WTC11 (cell line): ENCODE measurements around the gene SYMPK. TPM values are rescaled to one million over a fixed set of nuclear protein-coding genes. Genes with fewer than 3 reads are reported as not detected.

Source experiments
- ATAC-seq: fragments of 200-7000 bp; cut with Tn5 transposase; 2 replicates; pipeline ENCODE4 v1.10.0; 2021; ENCODE audit warnings: mild to moderate bottlenecking, moderate library complexity
- CTCF ChIA-PET: fragments of 300-600 bp; sonication (Branson Sonifier 250); formaldehyde crosslinking; loops from one replicate; lab custom pipeline; 2021; ENCODE audit warnings: antibody characterized with exemption; lab: Charles Lee
- POLR2A ChIA-PET: fragments of 350-600 bp; sonication (Branson Sonifier 250); formaldehyde crosslinking; loops from one replicate; lab custom pipeline; 2021; ENCODE audit warnings: antibody characterized with exemption; lab: Charles Lee
- DNase-seq: peaks from one replicate; pipeline ENCODE4 v3.0.0; 2021; ENCODE audit warnings: low spot score
- H3K27ac Mint-ChIP-seq: 2 replicates; pipeline ENCODE4 v1.8.0; 2021; ENCODE audit warnings: mixed read lengths
- H3K27me3 Mint-ChIP-seq: 2 replicates; pipeline ENCODE4 v1.8.0; 2021; ENCODE audit warnings: low read depth, mild to moderate bottlenecking, moderate library complexity, mixed read lengths
- H3K36me3 Mint-ChIP-seq: 2 replicates; pipeline ENCODE4 v1.8.0; 2021; ENCODE audit warnings: mixed read lengths
- H3K4me1 Mint-ChIP-seq: 2 replicates; pipeline ENCODE4 v1.8.0; 2022; ENCODE audit warnings: mixed read lengths
- H3K4me3 Mint-ChIP-seq: 2 replicates; pipeline ENCODE4 v1.8.0; 2021; ENCODE audit warnings: mild to moderate bottlenecking, moderate library complexity, mixed read lengths
- H3K9me3 Mint-ChIP-seq: 2 replicates; pipeline ENCODE4 v1.8.0; 2021; ENCODE audit warnings: mixed read lengths
- AFF4 ChIP-seq: sonication (generic); formaldehyde crosslinking; IDR thresholded peaks from 2 replicates; pipeline ENCODE4 v1.8.1; 2023; ENCODE audit warnings: mild to moderate bottlenecking, missing genetic modification reagents, borderline replicate concordance
- EMX1 ChIP-seq: fragments of 250-450 bp; sonication (Bioruptor Pico); IDR thresholded peaks from 2 replicates; pipeline ENCODE4 v1.8.0; 2021; ENCODE audit warnings: mild to moderate bottlenecking
- FOXJ3 ChIP-seq: sonication (generic); formaldehyde crosslinking; IDR thresholded peaks from 2 replicates; pipeline ENCODE4 v1.9.0; 2021; ENCODE audit warnings: missing genetic modification reagents, mild to moderate bottlenecking, borderline replicate concordance
- FOXK1 ChIP-seq: sonication (generic); formaldehyde crosslinking; IDR thresholded peaks from 2 replicates; pipeline ENCODE4 v1.8.0; 2022; ENCODE audit warnings: mild to moderate bottlenecking, moderate library complexity, missing genetic modification reagents
- FOXP1 ChIP-seq: sonication (generic); formaldehyde crosslinking; IDR thresholded peaks from 2 replicates; pipeline ENCODE4 v1.8.0; 2022; ENCODE audit warnings: missing genetic modification reagents, mild to moderate bottlenecking, moderate library complexity, borderline replicate concordance
- GABPB1 ChIP-seq: sonication (generic); formaldehyde crosslinking; IDR thresholded peaks from 2 replicates; pipeline ENCODE4 v1.8.1; 2023; ENCODE audit warnings: mild to moderate bottlenecking, missing genetic modification reagents
- MXD4 ChIP-seq: fragments of 250-450 bp; sonication (Bioruptor Pico); IDR thresholded peaks from 2 replicates; pipeline ENCODE4 v1.8.0; 2021; ENCODE audit warnings: mild to moderate bottlenecking, moderate library complexity, borderline replicate concordance
- MYBL2 ChIP-seq: sonication (generic); formaldehyde crosslinking; IDR thresholded peaks from 2 replicates; pipeline ENCODE4 v1.8.1; 2023; ENCODE audit warnings: mild to moderate bottlenecking, moderate library complexity, missing genetic modification reagents
- NR3C1 ChIP-seq: sonication (generic); formaldehyde crosslinking; conservative IDR thresholded peaks from 2 replicates; pipeline ENCODE4 v1.8.1; 2023; ENCODE audit warnings: low read depth, mild to moderate bottlenecking, missing genetic modification reagents
- OVOL2 ChIP-seq: fragments of 250-450 bp; sonication (Bioruptor Pico); IDR thresholded peaks from 2 replicates; pipeline ENCODE4 v1.9.0; 2021; ENCODE audit warnings: mild to moderate bottlenecking, borderline replicate concordance
- PRRX2 ChIP-seq: fragments of 250-450 bp; sonication (Bioruptor Pico); IDR thresholded peaks from 2 replicates; pipeline ENCODE4 v1.8.0; 2021; ENCODE audit warnings: mild to moderate bottlenecking
- TEAD1 ChIP-seq: sonication (generic); formaldehyde crosslinking; IDR thresholded peaks from 2 replicates; pipeline ENCODE4 v1.8.0; 2022; ENCODE audit warnings: mild to moderate bottlenecking, missing genetic modification reagents
- TEAD4 ChIP-seq: sonication (generic); formaldehyde crosslinking; IDR thresholded peaks from 2 replicates; pipeline ENCODE4 v1.8.0; 2022; ENCODE audit warnings: mild to moderate bottlenecking, missing genetic modification reagents
- TP53 ChIP-seq: sonication (generic); formaldehyde crosslinking; IDR thresholded peaks from 2 replicates; pipeline ENCODE4 v1.8.1; 2023; ENCODE audit warnings: mild to moderate bottlenecking, missing genetic modification reagents
- USF1 ChIP-seq: sonication (generic); formaldehyde crosslinking; IDR thresholded peaks from 2 replicates; pipeline ENCODE4 v1.8.0; 2022; ENCODE audit warnings: mild to moderate bottlenecking, missing genetic modification reagents
- ZNF232 ChIP-seq: sonication (generic); formaldehyde crosslinking; IDR thresholded peaks from 2 replicates; pipeline ENCODE4 v1.8.0; 2022; ENCODE audit warnings: mild to moderate bottlenecking, missing genetic modification reagents
- ZNF317 ChIP-seq: sonication (generic); formaldehyde crosslinking; IDR thresholded peaks from 2 replicates; pipeline ENCODE4 v1.8.1; 2023; ENCODE audit warnings: low read depth, mild to moderate bottlenecking, moderate library complexity, missing genetic modification reagents, borderline replicate concordance
- ZNF671 ChIP-seq: fragments of 250-450 bp; sonication (Bioruptor Pico); IDR thresholded peaks from 2 replicates; pipeline ENCODE4 v1.8.0; 2021; ENCODE audit warnings: mild to moderate bottlenecking
- ZSCAN18 ChIP-seq: fragments of 250-450 bp; sonication (Bioruptor Pico); IDR thresholded peaks from 2 replicates; pipeline ENCODE4 v2.1.2; 2022; ENCODE audit warnings: mild to moderate bottlenecking, moderate library complexity
- total RNA-seq: library from RNA; stranded (reverse); gene quantifications from 3 replicates; pipeline ENCODE4 v1.2.3, GENCODE V29; 2021
- TF ChIP-seq, protein P1 (sequence below): sonication (generic); formaldehyde crosslinking; IDR thresholded peaks from 2 replicates; pipeline ENCODE4 v1.8.0; 2023; ENCODE audit warnings: mild to moderate bottlenecking, missing genetic modification reagents
- TF ChIP-seq, protein P2 (sequence below): sonication (generic); formaldehyde crosslinking; IDR thresholded peaks from 2 replicates; pipeline ENCODE4 v1.8.1; 2022; ENCODE audit warnings: mild to moderate bottlenecking, missing genetic modification reagents, moderate library complexity, borderline replicate concordance
- TF ChIP-seq, protein P3 (sequence below): sonication (generic); formaldehyde crosslinking; IDR thresholded peaks from 2 replicates; pipeline ENCODE4 v1.8.1; 2023; ENCODE audit warnings: mild to moderate bottlenecking, missing genetic modification reagents, moderate library complexity

SYMPK gene
- total RNA-seq, 1 experiment from 2014 or later: 106 TPM

DNA sequence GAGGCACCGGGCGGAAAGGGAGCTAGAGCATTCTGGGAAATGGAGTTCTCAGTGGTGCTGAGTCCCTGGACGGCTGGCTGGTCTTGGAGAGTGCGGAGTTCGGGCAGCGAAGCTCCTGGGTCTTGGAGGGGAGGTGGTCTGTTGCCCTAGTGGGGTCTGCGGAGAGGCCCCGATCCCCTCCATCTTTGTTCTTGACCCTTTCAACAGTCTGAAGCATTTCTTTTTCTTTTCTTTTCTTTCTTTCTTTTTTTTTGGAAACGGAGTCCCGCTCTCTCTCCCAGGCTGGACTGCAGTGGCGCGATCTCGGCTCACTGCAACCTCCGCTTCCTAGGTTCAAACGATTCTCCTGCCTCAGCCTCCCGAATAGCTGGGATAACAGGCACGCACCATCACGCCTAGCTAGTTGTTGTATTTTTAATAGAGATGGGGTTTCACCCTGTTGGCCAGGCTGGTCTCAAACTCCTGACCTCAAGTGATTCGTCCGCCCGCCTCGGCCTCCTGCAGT is 440 bp upstream of the SYMPK start:
- CTCF ChIA-PET: interaction anchor here (0.6 to 4.9 kb wide), 33 partner anchors 8 to 378 kb away, joined by 3 to 212 read pairs (median 5); partner anchors contain the start of genes CCDC61, DMPK, DMWD and IRF2BP1
- H3K4me1 Mint-ChIP-seq: peaks cover 43% of the 10 kb centered on the region
- H3K9me3 Mint-ChIP-seq: no peaks in the 10 kb centered on the region
- peak overlapping the region; percentile 89 for H3K4me3 Mint-ChIP-seq
- H3K27ac Mint-ChIP-seq: peak overlapping the region; percentile 84; the same call in 1 of the 2 replicates
- ATAC-seq (no peak), DNase-seq (no peak)
- POLR2A ChIA-PET: interaction anchor here (0.7 to 3.1 kb wide), 10 partner anchors 13 to 171 kb away, joined by 3 to 42 read pairs (median 6); partner anchors contain the start of genes DMWD, IRF2BP1, MYPOP and QPCTL
- peaks cover 9% of the 10 kb centered on the region; the same call in 1 of the 2 replicates for H3K36me3 Mint-ChIP-seq
- H3K27me3 Mint-ChIP-seq: no peaks in the 10 kb centered on the region
- no peak for TF ChIP-seq MYBL2 (CRISPR knock-in tag)
- TF ChIP-seq ZNF671 (CRISPR knock-in tag): no peak
- TF ChIP-seq, protein P1, sequence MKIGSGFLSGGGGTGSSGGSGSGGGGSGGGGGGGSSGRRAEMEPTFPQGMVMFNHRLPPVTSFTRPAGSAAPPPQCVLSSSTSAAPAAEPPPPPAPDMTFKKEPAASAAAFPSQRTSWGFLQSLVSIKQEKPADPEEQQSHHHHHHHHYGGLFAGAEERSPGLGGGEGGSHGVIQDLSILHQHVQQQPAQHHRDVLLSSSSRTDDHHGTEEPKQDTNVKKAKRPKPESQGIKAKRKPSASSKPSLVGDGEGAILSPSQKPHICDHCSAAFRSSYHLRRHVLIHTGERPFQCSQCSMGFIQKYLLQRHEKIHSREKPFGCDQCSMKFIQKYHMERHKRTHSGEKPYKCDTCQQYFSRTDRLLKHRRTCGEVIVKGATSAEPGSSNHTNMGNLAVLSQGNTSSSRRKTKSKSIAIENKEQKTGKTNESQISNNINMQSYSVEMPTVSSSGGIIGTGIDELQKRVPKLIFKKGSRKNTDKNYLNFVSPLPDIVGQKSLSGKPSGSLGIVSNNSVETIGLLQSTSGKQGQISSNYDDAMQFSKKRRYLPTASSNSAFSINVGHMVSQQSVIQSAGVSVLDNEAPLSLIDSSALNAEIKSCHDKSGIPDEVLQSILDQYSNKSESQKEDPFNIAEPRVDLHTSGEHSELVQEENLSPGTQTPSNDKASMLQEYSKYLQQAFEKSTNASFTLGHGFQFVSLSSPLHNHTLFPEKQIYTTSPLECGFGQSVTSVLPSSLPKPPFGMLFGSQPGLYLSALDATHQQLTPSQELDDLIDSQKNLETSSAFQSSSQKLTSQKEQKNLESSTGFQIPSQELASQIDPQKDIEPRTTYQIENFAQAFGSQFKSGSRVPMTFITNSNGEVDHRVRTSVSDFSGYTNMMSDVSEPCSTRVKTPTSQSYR: no peak
- TF ChIP-seq NR3C1 (CRISPR knock-in tag): no peak
- no peak for TF ChIP-seq FOXP1
- TF ChIP-seq PRRX2: no peak
- no peak for TF ChIP-seq TP53 (CRISPR knock-in tag)
- TF ChIP-seq USF1: no peak
- TF ChIP-seq TEAD4 (CRISPR knock-in tag): no peak
- TF ChIP-seq AFF4 (CRISPR knock-in tag): no peak
- TF ChIP-seq MXD4 (CRISPR knock-in tag): no peak
- 0 out of 2 replicates have a peak, but pooled peaks have one; percentile 21 for TF ChIP-seq ZNF232 (CRISPR knock-in tag)
- TF ChIP-seq, protein P2, sequence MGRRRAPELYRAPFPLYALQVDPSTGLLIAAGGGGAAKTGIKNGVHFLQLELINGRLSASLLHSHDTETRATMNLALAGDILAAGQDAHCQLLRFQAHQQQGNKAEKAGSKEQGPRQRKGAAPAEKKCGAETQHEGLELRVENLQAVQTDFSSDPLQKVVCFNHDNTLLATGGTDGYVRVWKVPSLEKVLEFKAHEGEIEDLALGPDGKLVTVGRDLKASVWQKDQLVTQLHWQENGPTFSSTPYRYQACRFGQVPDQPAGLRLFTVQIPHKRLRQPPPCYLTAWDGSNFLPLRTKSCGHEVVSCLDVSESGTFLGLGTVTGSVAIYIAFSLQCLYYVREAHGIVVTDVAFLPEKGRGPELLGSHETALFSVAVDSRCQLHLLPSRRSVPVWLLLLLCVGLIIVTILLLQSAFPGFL (CRISPR knock-in tag): no peak
- TF ChIP-seq TEAD1: no peak
- TF ChIP-seq FOXK1 (CRISPR knock-in tag): 0 out of 2 replicates have a peak, but pooled peaks have one; percentile 2
- TF ChIP-seq ZNF317 (CRISPR knock-in tag): no peak
- TF ChIP-seq FOXJ3 (CRISPR knock-in tag): no peak

DNA sequence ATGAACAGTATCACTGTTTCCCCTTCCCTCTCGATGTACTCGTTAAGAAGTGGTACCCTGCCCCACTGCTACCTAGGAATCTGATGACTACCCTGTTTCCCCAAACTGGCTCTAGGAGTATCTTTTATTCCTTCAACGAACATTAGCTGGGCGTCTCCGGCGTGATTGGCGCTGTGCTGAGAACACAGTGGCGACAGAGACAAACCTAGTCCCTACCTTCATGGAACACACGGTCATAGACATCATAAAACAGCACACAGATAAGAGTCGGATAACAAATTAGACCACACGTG is 730 bp downstream of the SYMPK start:
- ATAC-seq (no peak), DNase-seq (no peak)
- H3K4me1 Mint-ChIP-seq: peaks cover 35% of the 10 kb centered on the region
- H3K9me3 Mint-ChIP-seq: no peaks in the 10 kb centered on the region
- ChIA-PET CTCF (interaction anchor here (1.4 to 4.9 kb wide), 4 partner anchors 45 to 215 kb away, joined by 5 to 86 read pairs (median 20); partner anchors contain the start of genes QPCTL and SNRPD2), POLR2A (interaction anchor here (3.1 kb wide), 2 partner anchors 24 to 46 kb away, joined by 16 to 31 read pairs; partner anchors contain the start of genes IRF2BP1 and RSPH6A)
- H3K27me3 Mint-ChIP-seq: no peaks in the 10 kb centered on the region
- H3K36me3 Mint-ChIP-seq: peaks cover 14% of the 10 kb centered on the region
- H3K4me3 Mint-ChIP-seq: peak overlapping the region; percentile 89
- peak overlapping the region; percentile 99 for H3K27ac Mint-ChIP-seq
- TF ChIP-seq USF1 (peak; percentile 68; the same call in 1 of the 2 replicates), ZSCAN18 (CRISPR knock-in tag) (no peak), GABPB1 (CRISPR knock-in tag) (no peak), EMX1 (CRISPR knock-in tag) (no peak), FOXK1 (CRISPR knock-in tag) (no peak), OVOL2 (CRISPR knock-in tag) (no peak)
- TF ChIP-seq, protein P3, sequence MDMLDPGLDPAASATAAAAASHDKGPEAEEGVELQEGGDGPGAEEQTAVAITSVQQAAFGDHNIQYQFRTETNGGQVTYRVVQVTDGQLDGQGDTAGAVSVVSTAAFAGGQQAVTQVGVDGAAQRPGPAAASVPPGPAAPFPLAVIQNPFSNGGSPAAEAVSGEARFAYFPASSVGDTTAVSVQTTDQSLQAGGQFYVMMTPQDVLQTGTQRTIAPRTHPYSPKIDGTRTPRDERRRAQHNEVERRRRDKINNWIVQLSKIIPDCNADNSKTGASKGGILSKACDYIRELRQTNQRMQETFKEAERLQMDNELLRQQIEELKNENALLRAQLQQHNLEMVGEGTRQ (CRISPR knock-in tag): peak; percentile 68; the same call in 1 of the 2 replicates
